ENCODE data around the gene PLS1.

GRCh38 chr3:142726017-142726416 is 129.8 kb downstream of the PLS1 start:
- TF ChIP-seq CTCF (IDR thresholded peaks at IDR 0.05), result no peak
- TF ChIP-seq POLR2AphosphoS5 (IDR thresholded peaks at IDR 0.05; ENCODE audit: low read depth, low read length), result no peak
- TF ChIP-seq, protein P1, sequence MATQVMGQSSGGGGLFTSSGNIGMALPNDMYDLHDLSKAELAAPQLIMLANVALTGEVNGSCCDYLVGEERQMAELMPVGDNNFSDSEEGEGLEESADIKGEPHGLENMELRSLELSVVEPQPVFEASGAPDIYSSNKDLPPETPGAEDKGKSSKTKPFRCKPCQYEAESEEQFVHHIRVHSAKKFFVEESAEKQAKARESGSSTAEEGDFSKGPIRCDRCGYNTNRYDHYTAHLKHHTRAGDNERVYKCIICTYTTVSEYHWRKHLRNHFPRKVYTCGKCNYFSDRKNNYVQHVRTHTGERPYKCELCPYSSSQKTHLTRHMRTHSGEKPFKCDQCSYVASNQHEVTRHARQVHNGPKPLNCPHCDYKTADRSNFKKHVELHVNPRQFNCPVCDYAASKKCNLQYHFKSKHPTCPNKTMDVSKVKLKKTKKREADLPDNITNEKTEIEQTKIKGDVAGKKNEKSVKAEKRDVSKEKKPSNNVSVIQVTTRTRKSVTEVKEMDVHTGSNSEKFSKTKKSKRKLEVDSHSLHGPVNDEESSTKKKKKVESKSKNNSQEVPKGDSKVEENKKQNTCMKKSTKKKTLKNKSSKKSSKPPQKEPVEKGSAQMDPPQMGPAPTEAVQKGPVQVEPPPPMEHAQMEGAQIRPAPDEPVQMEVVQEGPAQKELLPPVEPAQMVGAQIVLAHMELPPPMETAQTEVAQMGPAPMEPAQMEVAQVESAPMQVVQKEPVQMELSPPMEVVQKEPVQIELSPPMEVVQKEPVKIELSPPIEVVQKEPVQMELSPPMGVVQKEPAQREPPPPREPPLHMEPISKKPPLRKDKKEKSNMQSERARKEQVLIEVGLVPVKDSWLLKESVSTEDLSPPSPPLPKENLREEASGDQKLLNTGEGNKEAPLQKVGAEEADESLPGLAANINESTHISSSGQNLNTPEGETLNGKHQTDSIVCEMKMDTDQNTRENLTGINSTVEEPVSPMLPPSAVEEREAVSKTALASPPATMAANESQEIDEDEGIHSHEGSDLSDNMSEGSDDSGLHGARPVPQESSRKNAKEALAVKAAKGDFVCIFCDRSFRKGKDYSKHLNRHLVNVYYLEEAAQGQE (IDR thresholded peaks at IDR 0.05; ENCODE audit: insufficient read depth in 1 of 2, low read depth in 2 of 2, low read length in 1 of 2), result no peak
- no peak for TF ChIP-seq SIN3A (IDR thresholded peaks at IDR 0.05; ENCODE audit: borderline replicate concordance, insufficient read depth, low read depth, low read length)
